ENCODE results near the gene RNF181.

DNA sequence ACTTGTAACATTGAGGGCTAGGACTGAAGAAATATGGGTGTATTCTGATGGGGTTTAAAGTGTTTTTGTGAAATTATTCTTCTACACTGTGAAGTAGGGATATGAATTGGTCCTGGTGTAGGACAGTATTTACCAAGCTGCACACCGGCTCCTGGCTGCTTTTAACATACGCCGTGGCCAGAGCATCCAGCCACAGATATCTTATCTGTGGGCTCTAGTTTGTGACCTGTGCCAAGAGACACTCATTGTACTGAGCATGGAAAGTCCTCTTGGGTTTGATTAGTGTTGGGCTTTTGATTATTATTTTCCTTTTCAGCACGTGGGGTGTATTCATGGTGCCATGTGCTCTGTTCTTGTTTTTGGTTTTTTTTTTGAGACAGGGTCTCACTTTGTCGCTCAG, 28.4 kb downstream of the RNF181 start:
- TF ChIP-seq POLR2A (IDR thresholded peaks at IDR 0.05; ENCODE audit: low read depth, low read length): no peak
- TF ChIP-seq, protein P1, sequence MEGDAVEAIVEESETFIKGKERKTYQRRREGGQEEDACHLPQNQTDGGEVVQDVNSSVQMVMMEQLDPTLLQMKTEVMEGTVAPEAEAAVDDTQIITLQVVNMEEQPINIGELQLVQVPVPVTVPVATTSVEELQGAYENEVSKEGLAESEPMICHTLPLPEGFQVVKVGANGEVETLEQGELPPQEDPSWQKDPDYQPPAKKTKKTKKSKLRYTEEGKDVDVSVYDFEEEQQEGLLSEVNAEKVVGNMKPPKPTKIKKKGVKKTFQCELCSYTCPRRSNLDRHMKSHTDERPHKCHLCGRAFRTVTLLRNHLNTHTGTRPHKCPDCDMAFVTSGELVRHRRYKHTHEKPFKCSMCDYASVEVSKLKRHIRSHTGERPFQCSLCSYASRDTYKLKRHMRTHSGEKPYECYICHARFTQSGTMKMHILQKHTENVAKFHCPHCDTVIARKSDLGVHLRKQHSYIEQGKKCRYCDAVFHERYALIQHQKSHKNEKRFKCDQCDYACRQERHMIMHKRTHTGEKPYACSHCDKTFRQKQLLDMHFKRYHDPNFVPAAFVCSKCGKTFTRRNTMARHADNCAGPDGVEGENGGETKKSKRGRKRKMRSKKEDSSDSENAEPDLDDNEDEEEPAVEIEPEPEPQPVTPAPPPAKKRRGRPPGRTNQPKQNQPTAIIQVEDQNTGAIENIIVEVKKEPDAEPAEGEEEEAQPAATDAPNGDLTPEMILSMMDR (IDR thresholded peaks at IDR 0.05; ENCODE audit: extremely low read depth in 1 of 2, insufficient read depth in 1 of 2, low read depth in 1 of 2, low read length in 2 of 2): no peak
- TF ChIP-seq POLR2AphosphoS5 (IDR thresholded peaks at IDR 0.05; ENCODE audit: insufficient read depth, low read depth, low read length): no peak
- TF ChIP-seq MYC (IDR thresholded peaks at IDR 0.05; ENCODE audit: low read depth, low read length): no peak
- TF ChIP-seq EZH2 (IDR thresholded peaks at IDR 0.05; ENCODE audit: borderline replicate concordance, low read depth, low read length, severe bottlenecking): no peak
- TF ChIP-seq, protein P2, sequence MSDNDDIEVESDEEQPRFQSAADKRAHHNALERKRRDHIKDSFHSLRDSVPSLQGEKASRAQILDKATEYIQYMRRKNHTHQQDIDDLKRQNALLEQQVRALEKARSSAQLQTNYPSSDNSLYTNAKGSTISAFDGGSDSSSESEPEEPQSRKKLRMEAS (IDR thresholded peaks at IDR 0.05; ENCODE audit: insufficient read depth, insufficient read length): no peak
- no peak for TF ChIP-seq JUN (IDR thresholded peaks at IDR 0.05; ENCODE audit: borderline replicate concordance, insufficient read depth, insufficient read length, low read depth)
- TF ChIP-seq GATA2 (IDR thresholded peaks at IDR 0.05; ENCODE audit: insufficient read depth, insufficient read length, low read depth, low read length): no peak

Measured in endothelial cell of umbilical vein (primary cell).